H54 (cell line): ENCODE data around the gene SEC14L2.
"Not testable (repeated sequence)": the region's sequence is repeated elsewhere in the genome, so short reads cannot be mapped to it uniquely, and the experiment has no call there.

Experiments
- DNase-seq: peaks from one replicate; pipeline ENCODE4 v3.0.0; 2011; ENCODE audit warnings: low spot score, mixed read lengths; ENCODE audit not compliant: insufficient read length
- FAIRE-seq: peaks from 3 replicates; lab custom pipeline; 2011; peaks lifted over from hg19 to GRCh38; lab: Jason Lieb, UNC
- POLR2A ChIP-seq: IDR thresholded peaks from 2 replicates; pipeline ENCODE4 v1.6.1; 2011; ENCODE audit warnings: low read depth, mild to moderate bottlenecking, low read length

The SEC14L2 gene

DNA sequence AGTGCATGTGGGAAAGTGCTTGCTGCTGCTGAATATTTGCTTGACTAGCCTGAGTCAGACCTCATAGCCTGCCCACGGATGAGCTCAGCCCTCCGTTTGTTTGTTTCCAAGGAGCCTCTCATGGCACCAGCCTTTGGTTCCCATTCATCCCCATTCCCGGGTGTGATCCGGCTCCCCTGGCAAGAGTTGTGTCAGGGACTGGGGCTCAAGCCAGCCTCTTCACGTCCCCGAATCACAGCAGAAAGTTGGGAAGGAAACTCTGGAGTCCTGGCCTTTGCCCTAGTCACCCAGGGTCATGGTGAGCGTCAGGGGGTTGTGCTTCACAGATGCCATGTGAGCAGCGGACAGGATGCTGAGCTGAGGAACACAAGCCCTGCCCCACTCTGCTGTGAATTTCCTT lies 61.2 kb downstream of the SEC14L2 start:
- DNase-seq: no peak
- no peak for FAIRE-seq
- no peak for TF ChIP-seq POLR2A

GRCh38 chr22:30459181-30460052 lies 62.6 kb downstream of the SEC14L2 start:
- FAIRE-seq (no peak), DNase-seq (no peak)
- TF ChIP-seq POLR2A: no peak

DNA sequence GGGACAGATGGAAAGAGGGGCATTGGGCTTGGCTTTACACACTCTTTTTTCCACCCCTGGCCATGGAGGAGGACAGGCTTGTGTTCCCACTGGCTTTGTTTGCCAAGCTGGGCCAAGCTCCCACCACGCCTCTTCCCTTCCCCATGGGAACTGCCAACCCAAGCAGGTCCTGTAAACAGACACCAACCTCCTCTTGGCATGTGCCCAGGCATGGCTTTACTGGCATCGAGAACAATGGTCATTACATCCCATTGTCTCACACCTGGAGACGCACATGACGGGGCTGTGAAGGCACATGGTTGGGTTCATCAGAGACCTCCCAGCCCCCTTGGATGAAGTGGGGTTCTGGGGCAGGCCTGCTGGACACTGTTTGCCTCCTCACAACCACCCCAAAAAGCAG lies 63.3 kb downstream of the SEC14L2 start:
- TF ChIP-seq POLR2A: no peak
- no peak for FAIRE-seq
- no peak for DNase-seq

DNA sequence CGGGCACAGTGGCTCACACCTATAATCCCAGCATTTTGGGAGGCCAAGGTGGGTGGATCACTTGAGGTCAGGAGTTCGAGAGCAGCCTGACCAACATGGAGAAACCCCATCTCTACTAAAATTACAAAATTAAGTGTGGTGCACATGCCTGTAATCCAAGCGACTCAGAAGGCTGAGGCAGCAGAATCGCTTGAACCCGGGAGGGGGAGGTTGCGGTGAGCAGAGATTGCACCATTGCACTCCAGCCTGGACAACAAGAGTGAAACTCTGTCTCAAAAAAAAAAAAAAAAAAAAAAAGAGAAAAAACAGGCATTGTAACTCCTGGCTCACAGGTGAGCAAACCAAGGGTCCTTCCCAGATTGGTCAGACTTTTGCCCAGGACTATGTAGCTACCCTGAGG lies 63.7 kb downstream of the SEC14L2 start:
- not testable (repeated sequence) for DNase-seq, FAIRE-seq

GRCh38 chr22:30469165-30469564 lies 72.3 kb downstream of the SEC14L2 start:
- FAIRE-seq (no peak), DNase-seq (no peak)
- TF ChIP-seq POLR2A: no peak

- TF ChIP-seq POLR2A: no peak
- no peak for FAIRE-seq
These were observed 73.8 kb downstream of the SEC14L2 start for GRCh38 chr22:30470655-30471054.

GRCh38 chr22:30471616-30472318 lies 74.9 kb downstream of the SEC14L2 start, which contains the start of gene SEC14L3:
Gene SEC14L3 (minus strand): TSS chr22:30472017. CDS start chr22:30471958, 59 bp downstream.
- TF ChIP-seq POLR2A: no peak
- DNase-seq (no peak), FAIRE-seq (no peak)

More at GRCh38 chr22:30470655-30471054, 73.8 kb downstream of the SEC14L2 start:
- no peak for DNase-seq

GRCh38 chr22:30472994-30473720 lies 76.3 kb downstream of the SEC14L2 start:
- no peak for DNase-seq
- FAIRE-seq: no peak
- TF ChIP-seq POLR2A: no peak

- no peak for DNase-seq
- TF ChIP-seq POLR2A: no peak
- no peak for FAIRE-seq
These were observed 77.3 kb downstream of the SEC14L2 start for GRCh38 chr22:30474121-30474520.
